GM23248 (cell line): ENCODE data around the gene PROCA1. TPM values are rescaled to one million over a fixed set of nuclear protein-coding genes. Genes with fewer than 3 reads are reported as not detected.

Source experiments
- DNase-seq: peaks from one replicate; pipeline ENCODE4 v3.0.0-alpha.2; 2015
- H2AFZ ChIP-seq: fragments of 200-600 bp; sonication (generic); 2 replicates; pipeline ENCODE4 v1.6.1; 2016; ENCODE audit warnings: antibody characterized with exemption
- H3F3A ChIP-seq: fragments of 200-600 bp; sonication (generic); 2 replicates; pipeline ENCODE4 v1.6.1; 2016; ENCODE audit warnings: mild to moderate bottlenecking, antibody characterized with exemption, mixed run types; ENCODE audit not compliant: insufficient read depth
- H3K27ac ChIP-seq: fragments of 200-600 bp; sonication (generic); 2 replicates; pipeline ENCODE4 v1.5.1; 2016; ENCODE audit warnings: mild to moderate bottlenecking
- H3K27me3 ChIP-seq: fragments of 200-600 bp; sonication (generic); replicated peaks from 2 replicates; pipeline ENCODE4 v1.6.1; 2016; ENCODE audit warnings: mild to moderate bottlenecking; ENCODE audit not compliant: insufficient read depth
- H3K36me3 ChIP-seq: fragments of 200-600 bp; sonication (generic); 2 replicates; pipeline ENCODE4 v1.6.1; 2016; ENCODE audit warnings: low read depth, mild to moderate bottlenecking
- H3K4me1 ChIP-seq: fragments of 200-600 bp; sonication (generic); 2 replicates; pipeline ENCODE4 v1.6.1; 2016; ENCODE audit warnings: mild to moderate bottlenecking; ENCODE audit not compliant: insufficient read depth
- H3K4me2 ChIP-seq: fragments of 200-600 bp; sonication (generic); one replicate; pipeline ENCODE4 v1.6.1; 2016; ENCODE audit warnings: mild to moderate bottlenecking; ENCODE audit not compliant: unreplicated experiment
- H3K4me3 ChIP-seq: fragments of 200-600 bp; sonication (generic); 2 replicates; pipeline ENCODE4 v1.5.1; 2016; ENCODE audit warnings: mild to moderate bottlenecking
- H3K79me2 ChIP-seq: fragments of 200-600 bp; sonication (generic); 2 replicates; pipeline ENCODE4 v1.6.1; 2016; ENCODE audit warnings: mild to moderate bottlenecking; ENCODE audit not compliant: insufficient read depth
- H3K9ac ChIP-seq: fragments of 200-600 bp; sonication (generic); 2 replicates; pipeline ENCODE4 v1.6.1; 2016; ENCODE audit warnings: mild to moderate bottlenecking
- H3K9me2 ChIP-seq: fragments of 200-600 bp; sonication (generic); 2 replicates; pipeline ENCODE4 v1.6.1; 2016; ENCODE audit warnings: mixed run types, mild to moderate bottlenecking, moderate library complexity; ENCODE audit not compliant: insufficient read depth
- H3K9me3 ChIP-seq: fragments of 200-600 bp; sonication (generic); one replicate; pipeline ENCODE4 v1.6.1; 2017; ENCODE audit warnings: low read depth
- H4K20me1 ChIP-seq: fragments of 200-600 bp; sonication (generic); 2 replicates; pipeline ENCODE4 v1.6.0; 2016; ENCODE audit not compliant: insufficient read depth
- EZH2 ChIP-seq: fragments of 200-600 bp; sonication (generic); IDR thresholded peaks from 2 replicates; pipeline ENCODE4 v1.6.1; 2018; ENCODE audit warnings: antibody characterized with exemption, mild to moderate bottlenecking; ENCODE audit not compliant: insufficient read depth, poor library complexity, severe bottlenecking
- EZH2phosphoT487 ChIP-seq: fragments of 200-600 bp; sonication (generic); IDR thresholded peaks from 2 replicates; pipeline ENCODE4 v1.6.1; 2018; ENCODE audit warnings: antibody characterized with exemption, moderate library complexity, mild to moderate bottlenecking, low read depth; ENCODE audit not compliant: insufficient read depth
- WGBS, 2 experiments: methylation state at CpG; one replicate each; pipeline ENCODE4 v1.1.6; 2015 to 2017; ENCODE audit warnings: low lambda C conversion rate in 2 of 2, low coverage in 1 of 2; ENCODE audit errors: missing lambda C conversion rate in 2 of 2; 5-methylcytosine and 5-hydroxymethylcytosine counted together
- in situ Hi-C: fragments of 300-500 bp; cut with MboI; formaldehyde crosslinking; loops from 2 replicates; pipeline ENCODE4 v1.15.0; 2020
- polyA plus RNA-seq: library from polyadenylated mRNA; unstranded; fragments of >200 nt; fragmentation: Nextera tagmentation; extraction: Ambion mirVana; gene quantifications from 2 replicates; pipeline ENCODE4 v1.2.1, GENCODE V29; 2016
- small RNA-seq: library from RNA; depleted of rRNA; stranded (forward); fragments of <200 nt; gene quantifications from one replicate; pipeline ENCODE3, GENCODE V24; 2014; ENCODE audit warnings: low read depth, low replicate concordance
- total RNA-seq: library from RNA; depleted of rRNA; stranded (reverse); fragments of >200 nt; shearing (Covaris generic); gene quantifications from 2 replicates; pipeline ENCODE4 v1.2.3, GENCODE V29; 2014; rRNA removed

PROCA1 gene
- total and polyA plus RNA-seq, 2 experiments from 2014 or later = 0.41 to 0.65 TPM

- peak; percentile 62 for DNase-seq
- Histone ChIP-seq H3K4me3 (no peak overlapping the region), H4K20me1 (no peaks in the 10 kb centered on the region; the same call in 1 of the 2 replicates), H3K27me3 (no peaks in the 10 kb centered on the region), H3K79me2 (peaks cover 100% of the 10 kb centered on the region), H3K9me2 (no peaks in the 10 kb centered on the region), H3K36me3 (no peaks in the 10 kb centered on the region), H3K4me1 (peaks cover 9% of the 10 kb centered on the region), H3K9me3 (no peaks in the 10 kb centered on the region), H3K4me2 (no peak overlapping the region), H3F3A (0 out of 2 replicates have a peak, but pooled peaks cover 4% of the 10 kb centered on the region), H3K9ac (no peak overlapping the region), H3K27ac (no peak overlapping the region), H2AFZ (no peak overlapping the region)
- TF ChIP-seq EZH2 = no peak
- no peak for TF ChIP-seq EZH2phosphoT487
- WGBS, 2 experiments = 63 to 65% methylated on average over 5 of the region's 5 CpGs
- in situ Hi-C loops = no loop called here
Observed at GRCh38 chr17:28657756-28658155, 53.9 kb downstream of the PROCA1 start.

GRCh38 chr17:28655160-28655559 lies 56.5 kb downstream of the PROCA1 start:
- Histone ChIP-seq H3K9ac (no peak overlapping the region), H3K36me3 (0 out of 2 replicates have a peak, but pooled peaks cover 7% of the 10 kb centered on the region), H3K79me2 (peaks cover 95% of the 10 kb centered on the region), H3K9me2 (no peaks in the 10 kb centered on the region), H3K4me1 (no peaks in the 10 kb centered on the region; the same call in 1 of the 2 replicates), H3F3A (no peaks in the 10 kb centered on the region), H2AFZ (no peak overlapping the region), H3K27ac (no peak overlapping the region), H3K9me3 (no peaks in the 10 kb centered on the region), H4K20me1 (no peaks in the 10 kb centered on the region; the same call in 1 of the 2 replicates), H3K4me2 (no peak overlapping the region), H3K27me3 (no peaks in the 10 kb centered on the region), H3K4me3 (no peak overlapping the region)
- no peak for DNase-seq
- TF ChIP-seq EZH2 = no peak
- no peak for TF ChIP-seq EZH2phosphoT487
- in situ Hi-C loops = no loop called here
- WGBS, 2 experiments = 97 to 99% methylated on average over 5 of the region's 5 CpGs

Small RNA genes lying within 50 kb of the gene (small RNA-seq; reads per million reads assigned to genes)
- gene SNORD42A (not detected), gene SNORD42B (not detected), gene SNORD4A (not detected), gene SNORD4B (not detected)

Other genes with a start within 250 kb of the PROCA1 start
- gene SLC13A2, start 238.2 kb downstream of the PROCA1 start, total RNA-seq = not detected in 2 replicates
- not detected in 2 replicates for gene SLC13A2, start 238.2 kb downstream of the PROCA1 start, polyA plus RNA-seq
- gene FOXN1, start 205.5 kb downstream of the PROCA1 start, total RNA-seq = not detected in 2 replicates
- gene FOXN1, start 205.5 kb downstream of the PROCA1 start, polyA plus RNA-seq = not detected in 2 replicates
- gene UNC119, start 159.3 kb downstream of the PROCA1 start, total RNA-seq = 30.9 and 50.9 TPM in 2 replicates
- 28.8 and 29.4 TPM in 2 replicates for gene UNC119, start 159.3 kb downstream of the PROCA1 start, polyA plus RNA-seq
- 57.8 and 76.0 TPM in 2 replicates for gene PIGS, start 140.4 kb downstream of the PROCA1 start, total RNA-seq
- gene PIGS, start 140.4 kb downstream of the PROCA1 start, polyA plus RNA-seq = 68.8 and 72.7 TPM in 2 replicates
- gene ALDOC, start 135.0 kb downstream of the PROCA1 start, total RNA-seq = 36.4 and 47.3 TPM in 2 replicates
- 18.4 and 18.5 TPM in 2 replicates for gene ALDOC, start 135.0 kb downstream of the PROCA1 start, polyA plus RNA-seq
- gene SPAG5, start 112.9 kb downstream of the PROCA1 start, total RNA-seq = 14.0 and 27.0 TPM in 2 replicates
- gene SPAG5, start 112.9 kb downstream of the PROCA1 start, polyA plus RNA-seq = 20.5 TPM in 2 replicates
- 1.2 and 6.8 TPM in 2 replicates for gene RSKR, start 97.7 kb downstream of the PROCA1 start, total RNA-seq
- gene RSKR, start 97.7 kb downstream of the PROCA1 start, polyA plus RNA-seq = 0.58 and 0.86 TPM in 2 replicates
- gene BLTP2, start 66.7 kb downstream of the PROCA1 start, total RNA-seq = 145 and 155 TPM in 2 replicates
- 49.8 and 55.6 TPM in 2 replicates for gene BLTP2, start 66.7 kb downstream of the PROCA1 start, polyA plus RNA-seq
- gene SDF2, start 50.0 kb downstream of the PROCA1 start, total RNA-seq = 52.3 and 64.4 TPM in 2 replicates
- 88.4 and 94.2 TPM in 2 replicates for gene SDF2, start 50.0 kb downstream of the PROCA1 start, polyA plus RNA-seq
- 39.7 and 45.0 TPM in 2 replicates for gene SUPT6H, start 49.7 kb downstream of the PROCA1 start, total RNA-seq
- 26.5 and 27.3 TPM in 2 replicates for gene SUPT6H, start 49.7 kb downstream of the PROCA1 start, polyA plus RNA-seq
- gene RAB34, start 6.0 kb upstream of the PROCA1 start, total RNA-seq = 307 and 476 TPM in 2 replicates
- 277 and 293 TPM in 2 replicates for gene RAB34, start 6.0 kb upstream of the PROCA1 start, polyA plus RNA-seq
- gene RPL23A, start 8.1 kb upstream of the PROCA1 start, total RNA-seq = 362 and 383 TPM in 2 replicates
- gene RPL23A, start 8.1 kb upstream of the PROCA1 start, polyA plus RNA-seq = 1,040 and 1,075 TPM in 2 replicates
- gene TLCD1, start 14.3 kb upstream of the PROCA1 start, total RNA-seq = 4.8 and 16.3 TPM in 2 replicates
- gene TLCD1, start 14.3 kb upstream of the PROCA1 start, polyA plus RNA-seq = 13.8 and 14.2 TPM in 2 replicates
- 2.9 and 13.5 TPM in 2 replicates for gene NEK8, start 16.9 kb upstream of the PROCA1 start, total RNA-seq
- 2.7 and 2.8 TPM in 2 replicates for gene NEK8, start 16.9 kb upstream of the PROCA1 start, polyA plus RNA-seq
- gene TRAF4, start 32.1 kb upstream of the PROCA1 start, total RNA-seq = 30.3 and 55.4 TPM in 2 replicates
- 23.4 and 23.5 TPM in 2 replicates for gene TRAF4, start 32.1 kb upstream of the PROCA1 start, polyA plus RNA-seq
- gene FAM222B, start 130.9 kb upstream of the PROCA1 start, total RNA-seq = 7.6 and 12.9 TPM in 2 replicates
- 11.1 and 11.4 TPM in 2 replicates for gene FAM222B, start 130.9 kb upstream of the PROCA1 start, polyA plus RNA-seq
- gene ERAL1, start 143.1 kb upstream of the PROCA1 start, total RNA-seq = 34.8 and 40.2 TPM in 2 replicates
- gene ERAL1, start 143.1 kb upstream of the PROCA1 start, polyA plus RNA-seq = 58.1 and 60.0 TPM in 2 replicates
- gene FLOT2, start 185.8 kb upstream of the PROCA1 start, total RNA-seq = 28.6 and 33.2 TPM in 2 replicates
- gene FLOT2, start 185.8 kb upstream of the PROCA1 start, polyA plus RNA-seq = 55.0 TPM in 2 replicates
- 4.7 and 5.2 TPM in 2 replicates for gene DHRS13, start 191.2 kb upstream of the PROCA1 start, total RNA-seq
- gene DHRS13, start 191.2 kb upstream of the PROCA1 start, polyA plus RNA-seq = 2.6 and 3.2 TPM in 2 replicates
- 27.7 and 46.9 TPM in 2 replicates for gene PHF12, start 239.6 kb upstream of the PROCA1 start, total RNA-seq
- 5.9 and 6.1 TPM in 2 replicates for gene PHF12, start 239.6 kb upstream of the PROCA1 start, polyA plus RNA-seq